Islet of Langerhans (tissue), 1 donor: ENCODE results near the gene CDH2.
"Not testable (repeated sequence)": the region's sequence is repeated elsewhere in the genome, so short reads cannot be mapped to it uniquely, and the experiment has no call there.

Experiments
- FAIRE-seq: peaks from one replicate; lab custom pipeline; 2011; peaks lifted over from hg19 to GRCh38; lab: Jason Lieb, UNC

CDH2 gene

DNA sequence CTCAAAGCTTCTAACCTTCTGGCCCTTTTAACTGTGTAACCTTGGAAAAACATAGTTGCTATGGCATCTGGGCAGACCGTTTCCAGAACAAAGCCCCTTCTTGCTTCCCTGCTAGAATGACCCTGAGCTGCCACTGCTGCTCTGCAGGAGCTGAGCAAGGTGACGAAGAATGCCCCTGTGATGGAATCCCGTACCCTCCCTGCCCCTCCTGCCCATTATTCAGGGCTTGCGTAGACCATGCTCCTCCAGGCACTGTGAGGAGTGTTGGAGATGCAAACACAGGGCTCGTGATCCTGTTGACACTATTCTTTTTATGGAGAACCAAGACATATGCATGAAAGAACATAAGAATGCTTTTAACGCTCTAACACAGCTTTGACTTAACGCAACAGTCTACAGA, 191.1 kb downstream of the CDH2 start:
- FAIRE-seq: no peak

DNA sequence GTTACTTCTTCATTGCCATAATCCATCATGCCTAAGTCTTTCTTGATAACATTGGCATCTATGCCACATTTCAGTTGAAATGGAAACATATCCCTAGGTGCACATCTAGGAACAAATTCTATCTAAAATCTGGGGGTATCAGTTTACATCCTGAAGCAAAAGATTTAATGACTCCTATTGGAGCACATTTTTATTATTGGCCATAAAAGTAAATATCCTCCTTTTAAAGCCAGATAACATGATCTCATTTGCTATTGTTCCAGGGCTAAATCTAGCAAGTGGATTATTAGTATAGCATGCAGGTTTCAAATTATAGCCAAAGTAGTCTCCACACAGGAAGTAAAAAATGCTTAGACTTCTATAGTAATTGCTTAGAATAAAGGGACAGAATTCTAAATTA, 193.2 kb downstream of the CDH2 start:
- no peak for FAIRE-seq

DNA sequence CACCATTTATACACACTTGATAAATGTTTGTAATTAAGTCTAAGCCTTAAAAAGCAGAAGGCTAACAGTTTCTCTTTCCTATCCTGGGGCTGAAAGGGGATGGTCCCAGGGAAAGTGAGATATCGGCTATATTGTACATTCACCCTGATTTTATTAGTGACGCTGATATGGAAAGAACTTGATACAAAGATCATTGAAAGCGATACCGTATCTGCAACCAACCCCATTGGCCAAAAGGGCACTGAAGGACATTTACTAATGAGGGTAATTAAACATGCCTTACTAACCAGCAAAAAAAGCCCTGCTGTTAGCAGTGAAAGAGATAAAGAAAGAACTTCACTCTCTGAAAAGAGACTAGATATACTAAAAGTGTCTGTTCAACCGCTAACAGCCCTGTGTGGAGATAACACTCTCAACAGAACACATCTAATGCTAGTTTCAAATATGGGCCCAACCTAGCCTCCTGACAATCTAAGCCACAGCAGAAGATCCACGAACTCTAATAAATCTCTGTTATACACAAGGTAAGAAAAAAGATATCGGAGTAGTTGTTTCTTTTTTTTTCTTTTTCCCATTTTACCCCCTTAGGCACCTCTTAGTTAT, 200.0 kb downstream of the CDH2 start:
- no peak for FAIRE-seq

DNA sequence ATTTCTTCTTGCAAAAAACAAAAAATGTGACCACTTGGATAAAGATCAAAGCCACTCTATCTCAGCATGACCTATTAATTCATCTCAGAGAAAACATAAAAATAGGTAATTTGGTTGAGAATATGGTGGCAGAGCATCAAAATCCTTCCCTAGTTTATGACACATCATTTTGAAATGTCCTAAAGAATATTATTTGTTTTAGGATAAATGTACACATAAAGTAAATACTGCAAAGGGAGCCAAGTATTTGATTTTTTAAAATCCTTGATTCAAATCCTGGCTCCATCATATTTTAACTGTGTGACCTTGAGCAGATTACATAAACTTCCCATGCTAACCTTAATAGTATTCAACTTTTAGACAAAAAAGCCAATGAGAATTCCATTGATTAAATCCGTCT, 206.6 kb downstream of the CDH2 start:
- no peak for FAIRE-seq

DNA sequence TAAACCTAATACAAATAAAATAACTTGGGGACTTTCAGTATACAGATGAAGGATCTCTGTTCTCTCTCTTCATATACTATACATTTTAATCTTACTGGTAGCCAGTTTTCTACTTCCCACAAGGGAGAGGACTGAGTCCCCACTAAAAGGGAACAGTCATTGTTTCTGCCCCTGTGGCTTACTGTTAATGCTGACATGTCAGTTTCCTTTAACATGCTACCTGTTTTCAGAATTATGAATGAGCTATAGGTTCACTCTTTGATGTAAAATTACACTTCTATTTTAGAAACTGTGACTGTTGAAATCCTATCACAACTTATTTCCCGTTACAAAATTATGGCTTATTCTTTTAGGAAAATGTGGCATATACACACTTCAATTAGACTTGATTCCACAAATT, 207.7 kb downstream of the CDH2 start:
- no peak for FAIRE-seq

DNA sequence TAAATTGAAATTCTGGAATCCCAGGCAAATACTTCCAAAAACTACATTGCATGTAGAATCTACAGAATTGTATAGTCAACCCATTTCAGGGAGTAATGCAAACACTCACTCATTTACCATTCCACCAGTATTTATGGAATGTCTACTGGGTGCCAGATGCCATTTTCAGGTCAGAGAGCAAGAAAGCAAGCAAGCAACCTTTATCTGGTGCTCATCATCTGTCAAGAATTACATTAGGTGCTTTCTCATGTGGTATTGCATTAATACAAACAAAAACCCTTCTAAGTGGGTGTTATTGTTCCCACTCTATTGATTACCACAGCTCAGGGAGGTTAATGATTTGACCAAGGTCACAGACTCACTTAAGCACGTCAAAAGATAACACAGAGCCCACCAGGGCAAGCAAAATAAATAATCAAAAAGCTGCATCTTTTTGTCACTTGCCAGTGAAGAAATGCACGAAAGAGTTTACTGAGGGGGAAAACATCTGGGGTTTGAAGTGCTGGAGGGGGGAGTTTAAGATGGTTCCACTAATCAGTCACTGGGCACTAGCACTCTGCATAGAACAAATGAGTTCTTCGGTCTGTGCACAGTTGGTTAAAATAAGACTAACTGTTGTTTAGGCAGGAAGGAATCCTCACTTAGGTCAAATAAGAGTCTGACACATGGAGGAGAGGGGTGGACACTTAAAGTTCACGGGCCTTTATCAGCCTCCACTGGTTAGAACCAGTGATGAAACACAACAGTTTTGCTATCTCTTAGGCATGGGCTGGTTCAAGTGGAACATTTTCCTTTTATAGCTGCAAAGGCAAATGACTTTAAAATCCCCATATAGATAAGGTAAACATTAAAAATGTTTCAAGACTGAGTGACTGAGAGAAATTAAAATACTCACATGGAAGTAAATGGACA, 208.8 kb downstream of the CDH2 start:
- FAIRE-seq: no peak

DNA sequence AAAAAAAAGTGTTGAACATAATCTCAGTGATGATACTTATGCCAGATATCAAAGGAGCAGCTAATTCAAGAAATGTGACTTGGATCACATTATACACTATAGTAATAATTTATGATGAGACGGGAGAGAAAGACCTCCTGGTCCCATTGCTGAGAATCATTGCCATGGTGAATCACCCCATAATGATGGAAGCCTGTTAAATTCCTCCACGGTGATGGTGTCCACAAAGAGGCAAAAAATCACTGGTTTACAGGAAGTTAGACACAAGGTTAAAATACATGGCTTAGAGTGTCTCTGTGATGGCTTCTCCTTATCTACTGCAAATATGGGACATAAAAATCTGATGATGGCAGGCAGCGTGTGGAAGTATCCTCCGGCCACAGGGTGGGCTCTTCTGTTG, 210.0 kb downstream of the CDH2 start:
- no peak for FAIRE-seq

DNA sequence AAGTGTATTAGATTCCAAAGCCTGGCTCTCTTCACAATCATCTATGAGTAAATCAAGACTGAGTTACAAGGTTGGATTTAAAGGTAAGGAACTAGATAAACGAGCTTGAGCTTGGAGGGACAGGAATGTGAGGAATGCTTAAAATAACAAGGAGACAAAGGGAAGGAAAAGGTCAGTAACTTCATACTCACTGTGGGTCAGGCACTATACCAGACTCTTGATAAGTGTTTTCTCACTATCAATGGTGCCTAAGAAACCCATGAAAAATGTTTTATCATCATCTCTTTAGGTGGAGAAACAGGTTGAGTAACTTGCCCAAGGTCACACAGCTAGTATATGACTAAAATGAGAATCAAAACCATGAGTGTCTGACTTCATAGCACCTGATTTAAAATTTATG, 212.1 kb downstream of the CDH2 start:
- no peak for FAIRE-seq

DNA sequence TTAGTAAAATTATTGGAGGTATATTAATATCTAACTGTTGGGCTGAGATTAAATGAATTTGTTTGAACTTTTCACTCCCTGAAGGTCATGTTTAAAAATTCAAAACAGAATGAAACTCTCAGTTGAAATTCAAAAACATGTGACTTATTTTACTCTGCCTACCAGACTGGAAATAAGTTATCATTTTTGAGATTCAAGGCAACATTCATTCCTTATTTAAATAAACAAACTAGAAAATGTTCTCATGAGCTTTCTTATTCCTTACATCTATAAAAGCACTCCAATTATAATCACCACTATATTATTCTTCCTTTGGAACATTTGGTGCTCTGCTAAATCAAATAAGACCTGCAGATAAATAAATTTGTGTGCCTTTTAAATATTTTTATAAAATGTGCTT, 217.8 kb downstream of the CDH2 start:
- no peak for FAIRE-seq

DNA sequence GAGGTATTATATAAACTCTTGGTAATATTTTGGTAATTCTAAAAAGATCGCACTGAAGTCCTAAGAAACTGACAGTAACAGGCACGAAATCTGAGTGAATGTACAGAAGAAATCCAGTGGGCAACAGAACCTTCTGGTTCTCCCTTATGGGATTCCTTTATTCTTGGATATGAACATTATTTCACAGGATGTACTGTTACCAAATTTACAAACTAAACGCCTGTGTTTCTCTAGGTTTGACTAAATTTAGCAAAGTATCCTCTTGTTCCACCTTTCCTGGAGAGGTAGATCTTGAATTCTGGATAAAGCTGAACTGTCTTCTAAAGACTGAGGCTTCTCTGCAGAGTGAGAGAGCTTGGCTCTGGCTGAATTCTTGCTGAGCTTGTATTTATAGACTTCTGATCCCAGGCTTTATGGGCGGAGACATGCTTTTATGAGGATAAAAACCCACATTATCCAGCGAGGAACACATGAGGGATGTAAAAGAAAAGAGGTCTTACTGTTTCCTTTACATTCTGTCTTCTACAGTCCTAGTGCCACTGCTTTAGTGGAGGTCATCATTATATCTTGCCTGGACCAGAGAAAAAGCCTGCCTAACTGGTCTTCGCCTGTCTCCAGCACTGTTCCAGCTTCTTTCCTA, 220.8 kb downstream of the CDH2 start:
- no peak for FAIRE-seq

DNA sequence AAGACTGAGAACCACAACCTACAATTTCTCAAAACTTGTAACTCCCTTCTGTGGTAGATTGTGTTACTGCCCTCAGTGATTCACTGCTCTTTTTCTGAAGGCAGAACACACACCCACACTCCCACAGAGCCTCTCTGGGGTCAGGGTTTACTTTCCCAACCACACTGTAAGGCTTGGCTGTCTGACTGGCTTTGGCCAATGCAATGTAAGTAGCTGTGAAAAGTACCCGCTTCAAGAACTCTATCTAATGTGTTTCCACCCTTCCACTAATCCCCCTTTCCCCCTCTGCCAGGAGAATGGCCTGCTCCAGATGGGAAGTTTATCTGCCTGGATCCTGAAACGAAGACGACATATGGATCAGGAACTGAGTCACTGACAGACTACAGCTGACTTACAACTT, 222.7 kb downstream of the CDH2 start:
- FAIRE-seq: no peak

DNA sequence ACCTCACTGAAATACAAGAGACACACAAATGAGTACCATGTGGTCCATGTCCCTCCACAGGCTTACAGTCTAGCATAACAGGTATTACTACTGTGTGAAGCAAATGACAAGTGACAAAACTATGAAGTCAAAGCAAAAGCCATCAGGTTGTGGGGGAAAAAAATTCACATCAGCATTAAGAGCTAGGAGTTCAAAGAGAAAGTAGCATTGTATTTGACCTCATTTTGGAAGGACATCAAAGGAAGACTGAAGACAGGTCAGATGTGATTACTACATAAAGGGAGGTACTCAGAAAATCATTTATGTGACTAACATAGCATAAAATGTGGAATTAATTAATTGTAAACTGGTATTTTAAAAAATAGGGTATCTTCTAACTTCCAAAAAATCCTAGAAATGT, 224.2 kb downstream of the CDH2 start:
- no peak for FAIRE-seq

DNA sequence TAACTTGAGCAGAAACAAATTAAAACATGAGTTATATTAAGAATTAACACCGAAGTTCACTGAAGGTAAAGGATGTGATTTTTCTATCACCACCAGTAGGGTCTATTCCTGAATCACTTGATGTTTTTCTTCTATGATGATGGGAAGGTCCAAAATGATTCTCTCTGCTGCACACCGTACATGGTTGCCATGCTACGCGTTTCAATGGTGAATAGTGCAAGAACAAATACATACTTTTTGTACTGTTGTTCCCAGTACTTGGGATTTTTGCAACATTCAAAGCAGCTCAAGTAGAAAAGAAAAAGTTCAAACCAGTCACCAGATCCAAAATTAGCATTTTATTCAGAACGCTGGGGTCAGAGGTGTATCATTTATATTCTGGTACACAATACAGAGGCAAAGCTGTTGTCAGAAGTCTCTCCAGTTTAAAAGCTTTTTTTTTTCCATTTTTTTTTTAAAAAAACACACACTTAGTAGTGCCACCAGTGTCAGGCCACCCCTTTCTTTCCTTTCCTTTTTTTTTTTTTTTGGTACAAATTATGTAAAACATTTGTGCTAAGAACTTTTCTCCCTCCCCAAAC, 226.2 kb downstream of the CDH2 start:
- FAIRE-seq: no peak

DNA sequence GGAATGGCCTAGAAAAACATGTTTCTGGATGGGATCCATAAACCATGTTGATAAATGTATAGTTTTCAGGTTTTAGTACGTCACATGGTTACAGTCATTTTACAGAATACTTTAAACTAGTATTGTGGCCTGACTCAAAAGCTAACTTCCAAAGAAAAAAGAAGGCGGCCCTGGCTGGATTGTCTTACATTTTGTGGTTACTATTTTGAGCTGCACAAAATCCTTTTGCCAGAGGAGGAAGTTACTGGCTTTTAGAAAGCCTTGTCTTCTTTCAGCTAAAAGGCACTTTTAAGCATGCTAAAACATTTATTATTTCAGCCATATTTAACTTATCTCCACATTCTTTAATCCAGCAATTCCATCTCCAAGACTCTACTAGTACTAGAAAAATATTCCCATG, 227.9 kb downstream of the CDH2 start:
- FAIRE-seq: no peak

DNA sequence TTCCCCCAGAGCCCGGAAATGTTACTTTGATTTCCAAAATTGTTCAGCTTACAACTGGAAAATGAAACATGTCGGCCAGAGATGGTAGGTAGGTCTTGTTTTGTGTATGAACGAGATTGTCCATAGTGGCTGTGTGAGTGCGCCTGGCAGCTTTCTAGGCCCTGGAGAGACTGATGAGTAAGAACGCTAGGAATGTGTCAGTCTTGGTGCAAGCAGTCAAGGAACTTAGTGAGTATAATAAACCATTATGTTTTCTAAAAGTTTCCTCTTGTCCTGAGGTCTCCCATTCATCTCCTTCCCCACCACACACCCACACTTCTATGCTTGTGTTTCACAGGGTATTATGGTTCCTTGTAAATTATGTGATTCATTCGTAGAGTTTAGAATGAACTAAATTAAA, 234.2 kb downstream of the CDH2 start:
- FAIRE-seq: no peak

DNA sequence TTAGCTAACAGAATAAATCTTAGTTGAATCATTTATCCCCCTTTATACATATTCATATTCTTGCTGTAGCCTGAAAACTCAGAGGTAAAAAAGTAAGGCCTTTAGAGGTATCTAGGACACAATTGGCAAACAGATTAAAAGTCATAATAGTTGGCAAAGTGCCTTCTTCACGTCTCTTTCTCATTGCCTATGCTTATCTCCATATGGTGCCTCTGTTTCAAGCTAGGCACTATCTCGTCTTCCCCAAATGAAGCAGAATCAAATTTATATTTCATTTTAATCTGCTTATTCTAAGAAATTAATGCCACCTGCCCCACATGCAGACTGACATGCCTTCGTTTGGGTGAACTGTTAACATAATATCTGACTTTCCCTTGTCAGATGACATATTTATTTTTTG, 245.4 kb downstream of the CDH2 start:
- FAIRE-seq: no peak

DNA sequence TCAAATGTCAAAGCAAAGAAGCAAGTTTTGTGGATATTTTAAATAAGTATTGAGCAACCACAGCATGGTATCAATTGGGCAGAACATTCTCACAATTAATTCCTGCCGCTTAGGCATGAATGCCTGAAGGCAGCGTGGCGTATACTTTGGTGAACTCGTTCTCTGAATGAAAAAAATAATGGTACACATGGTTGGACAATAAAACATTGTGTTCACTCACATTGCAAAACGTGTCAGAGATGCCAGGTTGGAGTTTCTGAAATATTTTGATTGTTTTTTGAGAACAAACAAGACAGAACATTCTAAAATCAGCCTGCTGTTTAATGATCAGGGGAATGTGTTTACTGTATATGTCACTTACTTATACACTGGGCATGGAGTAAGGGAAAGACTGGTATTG, 254.2 kb downstream of the CDH2 start:
- FAIRE-seq: no peak

DNA sequence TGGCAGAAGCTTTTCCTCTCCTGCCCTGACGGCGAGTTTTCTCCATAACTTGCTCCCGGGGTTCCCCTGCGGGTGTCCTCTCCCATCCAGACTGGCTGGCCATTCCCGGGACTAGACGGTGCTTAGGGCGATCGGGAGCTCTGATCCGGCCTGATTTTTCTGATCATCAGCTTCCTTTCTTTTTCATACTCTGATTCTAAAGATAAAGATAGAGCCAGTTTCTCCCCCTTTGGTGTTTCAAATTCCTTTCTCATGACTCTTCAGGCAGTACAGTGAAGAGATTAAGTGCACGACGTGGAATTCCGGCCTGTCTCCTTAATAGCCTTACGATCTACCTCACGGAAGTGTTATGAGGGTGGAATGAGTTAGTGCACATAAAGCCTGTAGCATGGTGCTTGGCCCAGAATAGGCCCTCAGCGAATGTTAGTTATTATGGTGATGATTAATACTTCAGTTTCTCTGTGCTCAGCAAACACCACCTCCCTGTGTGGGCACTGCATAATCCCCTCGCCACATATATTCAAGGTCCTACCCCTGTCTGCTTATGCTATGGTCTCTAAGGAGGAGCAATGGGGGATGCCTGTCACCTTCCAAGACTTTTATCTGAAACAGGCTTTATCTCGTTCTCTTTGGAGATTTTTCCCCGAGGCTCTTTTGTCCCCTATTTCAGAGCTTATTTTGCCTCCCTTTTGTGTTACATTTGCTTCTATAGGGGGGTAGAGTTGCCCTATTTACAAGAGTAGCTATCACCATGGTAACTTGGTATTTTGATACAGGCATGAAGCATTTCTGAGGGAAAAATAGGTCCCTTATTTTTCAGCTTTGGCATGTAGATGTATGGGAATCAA, 254.8 kb downstream of the CDH2 start:
- no peak for FAIRE-seq

DNA sequence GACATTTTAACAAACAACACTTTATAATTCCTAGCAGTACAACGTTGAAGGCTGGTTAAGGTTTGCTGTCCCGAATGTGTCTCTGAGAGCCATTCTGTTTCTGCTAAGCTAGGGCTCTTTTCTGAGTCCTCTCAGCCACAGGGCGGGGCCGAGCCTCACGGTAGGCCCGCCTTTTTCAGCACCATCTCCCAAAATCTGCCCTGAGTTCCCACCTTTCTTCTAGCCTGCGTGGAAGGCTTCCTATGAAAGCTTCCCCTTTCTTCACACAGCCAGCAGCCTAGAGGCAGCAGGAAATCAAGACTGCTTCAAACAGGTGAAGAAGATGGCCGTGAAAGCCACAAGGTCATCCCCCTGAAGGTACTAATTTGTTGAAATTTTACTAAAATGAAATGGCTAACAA, 255.5 kb downstream of the CDH2 start:
- FAIRE-seq: no peak

DNA sequence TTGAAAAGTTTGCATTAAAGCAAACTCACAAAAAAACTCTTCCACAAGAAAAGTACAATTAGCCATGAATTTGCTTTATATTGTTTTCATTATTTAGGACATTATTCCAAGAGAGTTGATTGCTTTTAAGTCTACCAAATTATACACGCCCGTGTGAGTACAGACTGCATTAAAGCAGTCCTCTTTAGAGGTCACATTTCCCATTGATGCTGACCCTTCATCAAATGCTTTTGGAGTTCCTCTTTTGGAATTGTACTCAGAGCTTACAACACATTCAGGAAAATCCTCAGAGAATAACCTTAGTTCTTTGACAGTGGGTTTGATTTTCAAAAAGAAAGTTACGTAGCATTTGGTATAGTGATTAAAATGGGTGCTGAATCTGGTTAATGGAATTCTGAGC, 256.1 kb downstream of the CDH2 start:
- FAIRE-seq: no peak

DNA sequence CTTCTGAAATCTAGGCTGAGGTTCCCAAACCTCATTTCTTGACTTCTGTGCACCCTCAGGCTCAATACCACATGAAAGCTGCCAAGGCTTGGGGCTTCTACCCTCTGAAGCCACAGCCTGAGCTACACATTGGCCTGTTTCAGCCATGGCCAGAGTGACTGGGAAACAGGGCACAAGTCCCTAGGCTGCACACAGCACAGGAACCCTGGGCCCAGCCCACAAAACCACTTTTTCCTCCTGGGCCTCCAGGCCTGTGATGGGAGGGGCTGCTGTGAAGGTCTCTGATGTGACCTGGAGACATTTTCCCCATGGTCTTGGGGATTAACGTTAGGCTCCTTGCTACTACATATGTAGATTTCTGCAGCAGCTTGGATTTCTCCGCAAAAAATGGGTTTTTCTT, 270.7 kb downstream of the CDH2 start:
- FAIRE-seq: not testable (repeated sequence)

DNA sequence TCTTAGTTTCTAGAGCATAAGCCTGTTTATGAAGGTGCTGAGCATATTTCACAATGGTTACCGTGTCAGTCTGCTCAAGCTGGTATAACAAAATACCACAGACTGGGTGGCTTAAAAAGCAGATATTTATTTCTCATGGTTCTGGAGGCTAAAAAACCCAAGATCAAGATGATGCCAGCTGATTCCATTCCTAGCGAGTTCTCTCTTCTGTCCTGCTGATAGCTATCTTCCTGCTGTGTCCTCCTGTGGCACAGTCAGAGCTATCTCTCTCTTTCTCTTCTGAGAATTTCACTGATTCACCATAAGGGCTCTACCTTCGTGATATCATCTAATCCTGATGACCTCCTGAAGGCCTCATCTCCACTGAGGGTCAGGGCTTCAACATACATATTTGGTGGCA, 273.0 kb downstream of the CDH2 start:
- no peak for FAIRE-seq
